WTC11 (cell line): Measurements from ENCODE around the gene SNRPD2. TPM values are rescaled to one million over a fixed set of nuclear protein-coding genes. Genes with fewer than 3 reads are reported as not detected.

Experiments used
- ATAC-seq: fragments of 200-7000 bp; cut with Tn5 transposase; 2 replicates; pipeline ENCODE4 v1.10.0; 2021; ENCODE audit warnings: mild to moderate bottlenecking, moderate library complexity
- CTCF ChIA-PET: fragments of 300-600 bp; sonication (Branson Sonifier 250); formaldehyde crosslinking; loops from one replicate; lab custom pipeline; 2021; ENCODE audit warnings: antibody characterized with exemption; lab: Charles Lee
- POLR2A ChIA-PET: fragments of 350-600 bp; sonication (Branson Sonifier 250); formaldehyde crosslinking; loops from one replicate; lab custom pipeline; 2021; ENCODE audit warnings: antibody characterized with exemption; lab: Charles Lee
- DNase-seq: peaks from one replicate; pipeline ENCODE4 v3.0.0; 2021; ENCODE audit warnings: low spot score
- H3K27ac Mint-ChIP-seq: 2 replicates; pipeline ENCODE4 v1.8.0; 2021; ENCODE audit warnings: mixed read lengths
- H3K27me3 Mint-ChIP-seq: 2 replicates; pipeline ENCODE4 v1.8.0; 2021; ENCODE audit warnings: low read depth, mild to moderate bottlenecking, moderate library complexity, mixed read lengths
- H3K36me3 Mint-ChIP-seq: 2 replicates; pipeline ENCODE4 v1.8.0; 2021; ENCODE audit warnings: mixed read lengths
- H3K4me1 Mint-ChIP-seq: 2 replicates; pipeline ENCODE4 v1.8.0; 2022; ENCODE audit warnings: mixed read lengths
- H3K4me3 Mint-ChIP-seq: 2 replicates; pipeline ENCODE4 v1.8.0; 2021; ENCODE audit warnings: mild to moderate bottlenecking, moderate library complexity, mixed read lengths
- H3K9me3 Mint-ChIP-seq: 2 replicates; pipeline ENCODE4 v1.8.0; 2021; ENCODE audit warnings: mixed read lengths
- ATF1 ChIP-seq: sonication (generic); formaldehyde crosslinking; IDR thresholded peaks from 2 replicates; pipeline ENCODE4 v1.8.1; 2023; ENCODE audit warnings: mild to moderate bottlenecking, moderate library complexity, missing genetic modification reagents
- CREM ChIP-seq: sonication (generic); formaldehyde crosslinking; IDR thresholded peaks from 2 replicates; pipeline ENCODE4 v1.8.1; 2022; ENCODE audit warnings: mild to moderate bottlenecking, missing genetic modification reagents, moderate library complexity
- ETV6 ChIP-seq: sonication (generic); formaldehyde crosslinking; IDR thresholded peaks from 2 replicates; pipeline ENCODE4 v1.8.1; 2022; ENCODE audit warnings: mild to moderate bottlenecking, missing genetic modification reagents
- GRHL2 ChIP-seq: fragments of 250-450 bp; sonication (Bioruptor Pico); IDR thresholded peaks from 2 replicates; pipeline ENCODE4 v1.8.0; 2022; ENCODE audit warnings: mild to moderate bottlenecking, moderate library complexity; ENCODE audit not compliant: insufficient replicate concordance, severe bottlenecking
- GTF2I ChIP-seq: fragments of 250-450 bp; sonication (Bioruptor Pico); conservative IDR thresholded peaks from 2 replicates; pipeline ENCODE4 v1.4.0; 2021; ENCODE audit warnings: mild to moderate bottlenecking
- NR2C2 ChIP-seq: sonication (generic); formaldehyde crosslinking; IDR thresholded peaks from 2 replicates; pipeline ENCODE4 v1.8.0; 2022; ENCODE audit warnings: mild to moderate bottlenecking, missing genetic modification reagents
- NR3C1 ChIP-seq: sonication (generic); formaldehyde crosslinking; conservative IDR thresholded peaks from 2 replicates; pipeline ENCODE4 v1.8.1; 2023; ENCODE audit warnings: low read depth, mild to moderate bottlenecking, missing genetic modification reagents
- ZBTB21 ChIP-seq: sonication (generic); formaldehyde crosslinking; IDR thresholded peaks from 2 replicates; pipeline ENCODE4 v1.8.1; 2023; ENCODE audit warnings: mild to moderate bottlenecking, missing genetic modification reagents, borderline replicate concordance
- ZNF121 ChIP-seq: sonication (generic); formaldehyde crosslinking; IDR thresholded peaks from 2 replicates; pipeline ENCODE4 v1.8.0; 2023; ENCODE audit warnings: missing genetic modification reagents
- total RNA-seq: library from RNA; stranded (reverse); gene quantifications from 3 replicates; pipeline ENCODE4 v1.2.3, GENCODE V29; 2021
- TF ChIP-seq, protein P1 (sequence below): sonication (generic); formaldehyde crosslinking; IDR thresholded peaks from 2 replicates; pipeline ENCODE4 v1.8.0; 2023; ENCODE audit warnings: mild to moderate bottlenecking, missing genetic modification reagents
- TF ChIP-seq, protein P2 (sequence below): fragments of 250-450 bp; sonication (Bioruptor Pico); IDR thresholded peaks from 2 replicates; pipeline ENCODE4 v1.9.0; 2021; ENCODE audit warnings: moderate library complexity, mild to moderate bottlenecking, inconsistent platforms, borderline replicate concordance
- TF ChIP-seq, protein P3 (sequence below): sonication (generic); formaldehyde crosslinking; IDR thresholded peaks from 2 replicates; pipeline ENCODE4 v1.8.1; 2022; ENCODE audit warnings: low read depth, mild to moderate bottlenecking, moderate library complexity, missing genetic modification reagents, borderline replicate concordance
- TF ChIP-seq, protein P4 (sequence below): sonication (generic); formaldehyde crosslinking; IDR thresholded peaks from 2 replicates; pipeline ENCODE4 v1.8.0; 2022; ENCODE audit warnings: mild to moderate bottlenecking, missing genetic modification reagents
- TF ChIP-seq, protein P5 (sequence below): sonication (generic); formaldehyde crosslinking; IDR thresholded peaks from 2 replicates; pipeline ENCODE4 v1.8.0; 2023; ENCODE audit warnings: missing genetic modification reagents, mild to moderate bottlenecking, borderline replicate concordance
- TF ChIP-seq, protein P6 (sequence below): sonication (generic); formaldehyde crosslinking; IDR thresholded peaks from 2 replicates; pipeline ENCODE4 v1.8.1; 2023; ENCODE audit warnings: mild to moderate bottlenecking, missing genetic modification reagents, moderate library complexity

The SNRPD2 gene
- total RNA-seq, 1 experiment from 2014 or later = 739 TPM

DNA sequence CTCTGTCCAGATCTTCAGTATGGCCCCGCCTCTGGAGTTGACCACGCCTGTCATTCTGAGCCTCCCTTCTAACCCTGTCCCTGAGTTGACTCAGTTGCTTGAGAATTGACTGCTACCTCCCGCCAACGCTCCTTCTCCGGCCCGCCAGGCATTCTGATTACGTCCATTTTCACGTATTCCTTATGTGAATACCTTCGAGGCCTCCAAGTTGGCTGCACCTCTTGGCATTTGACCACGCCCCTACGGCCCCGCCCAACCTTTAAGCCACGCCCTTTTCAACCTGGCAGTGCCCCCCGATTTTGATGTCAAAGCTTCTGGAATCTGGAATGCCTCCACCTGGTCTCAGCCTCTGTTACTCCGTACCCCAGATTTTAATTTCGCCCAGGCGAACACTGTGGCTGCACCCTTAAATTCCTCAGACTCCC, 50.9 kb downstream of the SNRPD2 start:
- H3K4me3 Mint-ChIP-seq = peak overlapping the region; percentile 85
- TF ChIP-seq, protein P1, sequence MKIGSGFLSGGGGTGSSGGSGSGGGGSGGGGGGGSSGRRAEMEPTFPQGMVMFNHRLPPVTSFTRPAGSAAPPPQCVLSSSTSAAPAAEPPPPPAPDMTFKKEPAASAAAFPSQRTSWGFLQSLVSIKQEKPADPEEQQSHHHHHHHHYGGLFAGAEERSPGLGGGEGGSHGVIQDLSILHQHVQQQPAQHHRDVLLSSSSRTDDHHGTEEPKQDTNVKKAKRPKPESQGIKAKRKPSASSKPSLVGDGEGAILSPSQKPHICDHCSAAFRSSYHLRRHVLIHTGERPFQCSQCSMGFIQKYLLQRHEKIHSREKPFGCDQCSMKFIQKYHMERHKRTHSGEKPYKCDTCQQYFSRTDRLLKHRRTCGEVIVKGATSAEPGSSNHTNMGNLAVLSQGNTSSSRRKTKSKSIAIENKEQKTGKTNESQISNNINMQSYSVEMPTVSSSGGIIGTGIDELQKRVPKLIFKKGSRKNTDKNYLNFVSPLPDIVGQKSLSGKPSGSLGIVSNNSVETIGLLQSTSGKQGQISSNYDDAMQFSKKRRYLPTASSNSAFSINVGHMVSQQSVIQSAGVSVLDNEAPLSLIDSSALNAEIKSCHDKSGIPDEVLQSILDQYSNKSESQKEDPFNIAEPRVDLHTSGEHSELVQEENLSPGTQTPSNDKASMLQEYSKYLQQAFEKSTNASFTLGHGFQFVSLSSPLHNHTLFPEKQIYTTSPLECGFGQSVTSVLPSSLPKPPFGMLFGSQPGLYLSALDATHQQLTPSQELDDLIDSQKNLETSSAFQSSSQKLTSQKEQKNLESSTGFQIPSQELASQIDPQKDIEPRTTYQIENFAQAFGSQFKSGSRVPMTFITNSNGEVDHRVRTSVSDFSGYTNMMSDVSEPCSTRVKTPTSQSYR = no peak
- TF ChIP-seq, protein P2, sequence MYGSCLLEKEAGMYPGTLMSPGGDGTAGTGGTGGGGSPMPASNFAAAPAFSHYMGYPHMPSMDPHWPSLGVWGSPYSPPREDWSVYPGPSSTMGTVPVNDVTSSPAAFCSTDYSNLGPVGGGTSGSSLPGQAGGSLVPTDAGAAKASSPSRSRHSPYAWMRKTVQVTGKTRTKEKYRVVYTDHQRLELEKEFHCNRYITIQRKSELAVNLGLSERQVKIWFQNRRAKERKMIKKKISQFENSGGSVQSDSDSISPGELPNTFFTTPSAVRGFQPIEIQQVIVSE (CRISPR knock-in tag) = no peak
- TF ChIP-seq GRHL2 (CRISPR knock-in tag) (no peak), ZNF121 (CRISPR knock-in tag) (no peak), NR3C1 (CRISPR knock-in tag) (no peak), NR2C2 (CRISPR knock-in tag) (no peak), CREM (CRISPR knock-in tag) (no peak)
- TF ChIP-seq, protein P3, sequence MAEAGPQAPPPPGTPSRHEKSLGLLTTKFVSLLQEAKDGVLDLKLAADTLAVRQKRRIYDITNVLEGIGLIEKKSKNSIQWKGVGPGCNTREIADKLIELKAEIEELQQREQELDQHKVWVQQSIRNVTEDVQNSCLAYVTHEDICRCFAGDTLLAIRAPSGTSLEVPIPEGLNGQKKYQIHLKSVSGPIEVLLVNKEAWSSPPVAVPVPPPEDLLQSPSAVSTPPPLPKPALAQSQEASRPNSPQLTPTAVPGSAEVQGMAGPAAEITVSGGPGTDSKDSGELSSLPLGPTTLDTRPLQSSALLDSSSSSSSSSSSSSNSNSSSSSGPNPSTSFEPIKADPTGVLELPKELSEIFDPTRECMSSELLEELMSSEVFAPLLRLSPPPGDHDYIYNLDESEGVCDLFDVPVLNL = no peak
- POLR2A ChIA-PET = interaction anchor here (0.5 to 2.1 kb wide), 9 partner anchors 14 to 154 kb away, joined by 3 to 13 read pairs (median 4); partner anchors contain the start of genes GIPR and QPCTL
- H3K4me1 Mint-ChIP-seq = peaks cover 41% of the 10 kb centered on the region
- no peaks in the 10 kb centered on the region; the same call in 1 of the 2 replicates for H3K36me3 Mint-ChIP-seq
- peak; percentile 91 for DNase-seq
- CTCF ChIA-PET = interaction anchor here (0.6 to 5.4 kb wide), 30 partner anchors 9 to 245 kb away, joined by 3 to 127 read pairs (median 24); partner anchors contain the start of genes FOSB, GIPR, GPR4 and OPA3
- peaks cover 14% of the 10 kb centered on the region for H3K27me3 Mint-ChIP-seq
- H3K27ac Mint-ChIP-seq = peak overlapping the region; percentile 99
- ATAC-seq = peak; percentile 0; the same call in 1 of the 2 replicates
- H3K9me3 Mint-ChIP-seq = no peaks in the 10 kb centered on the region

DNA sequence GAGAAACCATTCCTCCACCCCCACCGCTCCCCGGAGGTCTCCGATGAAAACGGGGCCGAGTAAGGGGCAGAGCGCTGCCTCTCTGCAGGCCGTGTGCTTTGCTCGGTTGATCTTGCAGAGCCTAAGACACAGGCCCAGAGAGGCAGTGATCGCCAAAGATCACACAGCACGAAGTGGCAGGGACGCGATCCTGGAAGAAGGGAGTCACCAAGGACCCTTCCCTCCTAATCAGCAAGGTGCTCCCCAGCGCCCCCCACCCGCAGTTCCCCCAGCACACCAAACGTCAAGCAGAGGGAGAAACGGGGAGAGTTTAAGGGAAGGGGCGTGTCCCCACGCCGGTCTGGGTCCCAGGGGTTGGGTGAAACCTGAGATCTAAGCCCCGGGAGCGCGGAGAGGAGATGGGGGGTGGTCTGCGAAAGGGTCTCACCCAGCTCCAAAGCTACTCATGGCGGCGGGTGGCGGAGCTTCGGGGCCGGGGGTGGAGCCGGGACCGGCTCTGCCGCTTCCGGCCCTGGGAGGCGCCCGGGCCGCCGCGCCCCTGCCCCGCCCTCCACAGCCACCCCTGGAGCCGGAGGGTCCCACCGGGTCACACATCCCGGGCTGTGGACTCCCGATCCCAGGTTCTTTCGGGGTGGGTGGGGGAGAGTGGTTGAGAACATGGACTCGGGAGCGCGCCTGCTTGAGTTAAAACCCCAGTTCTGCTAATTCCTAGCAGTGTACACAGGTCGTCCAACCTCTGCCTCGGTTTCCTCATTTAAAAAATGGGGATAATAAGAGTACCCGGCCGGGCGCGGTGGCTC, 52.6 kb downstream of the SNRPD2 start, which contains the start of gene EML2:
Gene EML2 (minus strand): TSS at position 468 of the 800 bp plus-strand sequence. CDS start 21 bp downstream, at position 447.
- H3K4me1 Mint-ChIP-seq = peaks cover 34% of the 10 kb centered on the region
- DNase-seq = peak; percentile 90
- peaks cover 5% of the 10 kb centered on the region for H3K27me3 Mint-ChIP-seq
- peak within 1 kb of the TSS; percentile 90 for H3K27ac Mint-ChIP-seq
- peak; percentile 44 for ATAC-seq
- H3K36me3 Mint-ChIP-seq = no peaks in the 10 kb centered on the region; the same call in 1 of the 2 replicates
- no peaks in the 10 kb centered on the region for H3K9me3 Mint-ChIP-seq
- ChIA-PET POLR2A (interaction anchor here (0.5 to 1.5 kb wide), 5 partner anchors 23 to 130 kb away, joined by 3 to 8 read pairs (median 3); partner anchors contain the start of gene SIX5), CTCF (interaction anchor here (0.6 to 5.4 kb wide), 12 partner anchors 23 to 212 kb away, joined by 3 to 51 read pairs (median 8); partner anchors contain the start of gene QPCTL)
- peak within 1 kb of the TSS; percentile 76 for H3K4me3 Mint-ChIP-seq
- TF ChIP-seq ZBTB21 = no peak
- TF ChIP-seq, protein P1 = no peak
- no peak for TF ChIP-seq NR2C2 (CRISPR knock-in tag)
- TF ChIP-seq, protein P4, sequence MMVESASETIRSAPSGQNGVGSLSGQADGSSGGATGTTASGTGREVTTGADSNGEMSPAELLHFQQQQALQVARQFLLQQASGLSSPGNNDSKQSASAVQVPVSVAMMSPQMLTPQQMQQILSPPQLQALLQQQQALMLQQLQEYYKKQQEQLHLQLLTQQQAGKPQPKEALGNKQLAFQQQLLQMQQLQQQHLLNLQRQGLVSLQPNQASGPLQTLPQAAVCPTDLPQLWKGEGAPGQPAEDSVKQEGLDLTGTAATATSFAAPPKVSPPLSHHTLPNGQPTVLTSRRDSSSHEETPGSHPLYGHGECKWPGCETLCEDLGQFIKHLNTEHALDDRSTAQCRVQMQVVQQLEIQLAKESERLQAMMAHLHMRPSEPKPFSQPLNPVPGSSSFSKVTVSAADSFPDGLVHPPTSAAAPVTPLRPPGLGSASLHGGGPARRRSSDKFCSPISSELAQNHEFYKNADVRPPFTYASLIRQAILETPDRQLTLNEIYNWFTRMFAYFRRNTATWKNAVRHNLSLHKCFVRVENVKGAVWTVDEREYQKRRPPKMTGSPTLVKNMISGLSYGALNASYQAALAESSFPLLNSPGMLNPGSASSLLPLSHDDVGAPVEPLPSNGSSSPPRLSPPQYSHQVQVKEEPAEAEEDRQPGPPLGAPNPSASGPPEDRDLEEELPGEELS (CRISPR knock-in tag) = 0 out of 2 replicates have a peak, but pooled peaks have one; percentile 22
- TF ChIP-seq, protein P5, sequence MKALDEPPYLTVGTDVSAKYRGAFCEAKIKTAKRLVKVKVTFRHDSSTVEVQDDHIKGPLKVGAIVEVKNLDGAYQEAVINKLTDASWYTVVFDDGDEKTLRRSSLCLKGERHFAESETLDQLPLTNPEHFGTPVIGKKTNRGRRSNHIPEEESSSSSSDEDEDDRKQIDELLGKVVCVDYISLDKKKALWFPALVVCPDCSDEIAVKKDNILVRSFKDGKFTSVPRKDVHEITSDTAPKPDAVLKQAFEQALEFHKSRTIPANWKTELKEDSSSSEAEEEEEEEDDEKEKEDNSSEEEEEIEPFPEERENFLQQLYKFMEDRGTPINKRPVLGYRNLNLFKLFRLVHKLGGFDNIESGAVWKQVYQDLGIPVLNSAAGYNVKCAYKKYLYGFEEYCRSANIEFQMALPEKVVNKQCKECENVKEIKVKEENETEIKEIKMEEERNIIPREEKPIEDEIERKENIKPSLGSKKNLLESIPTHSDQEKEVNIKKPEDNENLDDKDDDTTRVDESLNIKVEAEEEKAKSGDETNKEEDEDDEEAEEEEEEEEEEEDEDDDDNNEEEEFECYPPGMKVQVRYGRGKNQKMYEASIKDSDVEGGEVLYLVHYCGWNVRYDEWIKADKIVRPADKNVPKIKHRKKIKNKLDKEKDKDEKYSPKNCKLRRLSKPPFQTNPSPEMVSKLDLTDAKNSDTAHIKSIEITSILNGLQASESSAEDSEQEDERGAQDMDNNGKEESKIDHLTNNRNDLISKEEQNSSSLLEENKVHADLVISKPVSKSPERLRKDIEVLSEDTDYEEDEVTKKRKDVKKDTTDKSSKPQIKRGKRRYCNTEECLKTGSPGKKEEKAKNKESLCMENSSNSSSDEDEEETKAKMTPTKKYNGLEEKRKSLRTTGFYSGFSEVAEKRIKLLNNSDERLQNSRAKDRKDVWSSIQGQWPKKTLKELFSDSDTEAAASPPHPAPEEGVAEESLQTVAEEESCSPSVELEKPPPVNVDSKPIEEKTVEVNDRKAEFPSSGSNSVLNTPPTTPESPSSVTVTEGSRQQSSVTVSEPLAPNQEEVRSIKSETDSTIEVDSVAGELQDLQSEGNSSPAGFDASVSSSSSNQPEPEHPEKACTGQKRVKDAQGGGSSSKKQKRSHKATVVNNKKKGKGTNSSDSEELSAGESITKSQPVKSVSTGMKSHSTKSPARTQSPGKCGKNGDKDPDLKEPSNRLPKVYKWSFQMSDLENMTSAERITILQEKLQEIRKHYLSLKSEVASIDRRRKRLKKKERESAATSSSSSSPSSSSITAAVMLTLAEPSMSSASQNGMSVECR (CRISPR knock-in tag) = no peak
- no peak for TF ChIP-seq ATF1 (CRISPR knock-in tag)
- TF ChIP-seq, protein P6, sequence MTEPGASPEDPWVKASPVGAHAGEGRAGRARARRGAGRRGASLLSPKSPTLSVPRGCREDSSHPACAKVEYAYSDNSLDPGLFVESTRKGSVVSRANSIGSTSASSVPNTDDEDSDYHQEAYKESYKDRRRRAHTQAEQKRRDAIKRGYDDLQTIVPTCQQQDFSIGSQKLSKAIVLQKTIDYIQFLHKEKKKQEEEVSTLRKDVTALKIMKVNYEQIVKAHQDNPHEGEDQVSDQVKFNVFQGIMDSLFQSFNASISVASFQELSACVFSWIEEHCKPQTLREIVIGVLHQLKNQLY (CRISPR knock-in tag) = no peak
- peak; percentile 75; the same call in 1 of the 2 replicates for TF ChIP-seq GTF2I (CRISPR knock-in tag)
- TF ChIP-seq ETV6 (CRISPR knock-in tag) = peak; percentile 41; the same call in 1 of the 2 replicates
